Testis (tissue), 3 donors: ENCODE data around the gene CREB3L4. TPM values are rescaled to one million over a fixed set of nuclear protein-coding genes. Genes with fewer than 3 reads are reported as not detected.

Source experiments
- DNase-seq: peaks from one replicate; pipeline ENCODE4 v3.0.0-alpha.2; 2019
- H3K27ac ChIP-seq, 2 donors: fragments of 200-600 bp; sonication (generic); one replicate each; pipeline ENCODE4 v1.5.1; 2019
- H3K27me3 ChIP-seq: fragments of 200-600 bp; sonication (generic); one replicate; pipeline ENCODE4 v1.5.1; 2019
- H3K36me3 ChIP-seq: fragments of 200-600 bp; sonication (generic); one replicate; pipeline ENCODE4 v1.5.1; 2017; ENCODE audit warnings: low read depth; ENCODE audit errors: missing control alignments
- H3K4me1 ChIP-seq: fragments of 200-600 bp; sonication (generic); one replicate; pipeline ENCODE4 v1.5.1; 2019
- H3K4me3 ChIP-seq, 2 donors: fragments of 200-600 bp; sonication (generic); one replicate each; pipeline ENCODE4 v1.5.1; 2017 to 2019
- H3K9me3 ChIP-seq: fragments of 200-600 bp; sonication (generic); one replicate; pipeline ENCODE4 v1.5.1; 2017
- POLR2A ChIP-seq: fragments of 450-650 bp; IDR thresholded peaks from one replicate; pipeline ENCODE4 v1.6.1; 2017; ENCODE audit warnings: antibody characterized with exemption, mild to moderate bottlenecking, moderate library complexity
- WGBS, 2 donors: methylation state at CpG; one replicate each; pipeline ENCODE4 v1.1.5; 2018; 5-methylcytosine and 5-hydroxymethylcytosine counted together
- intact Hi-C: fragments of 100-400 bp; cut with DNase I; formaldehyde crosslinking; loops from one replicate; pipeline ENCODE4 v1.15.1; 2023; ENCODE audit warnings: low total_unique reads
- polyA plus RNA-seq: library from polyadenylated mRNA; stranded (reverse); fragments of 350-450 nt; fragmentation: Illumina TruSeq; extraction: RNeasy Lipid Tissue Mini Kit (QIAGEN cat#74804); gene quantifications from one replicate; pipeline ENCODE4 v1.2.3, GENCODE V29; 2014; ENCODE audit warnings: low read depth, low replicate concordance; ENCODE audit not compliant: insufficient read depth
- total RNA-seq, 2 donors: library from RNA; depleted of rRNA; stranded (reverse); fragments of >200 nt; gene quantifications; one replicate each; pipeline ENCODE4 v1.2.3, GENCODE V29; 2016
- TF ChIP-seq, protein P1 (sequence below), 3 experiments: fragments of 450-650 bp in 2 of 3; fragments of 200-600 bp in 1 of 3; sonication (generic) in 1 of 3; IDR thresholded peaks; one replicate each; pipeline ENCODE4 v1.5.1; 2016 to 2019; ENCODE audit warnings: antibody characterized with exemption in 3 of 3, mild to moderate bottlenecking in 2 of 3, moderate library complexity in 1 of 3

CREB3L4 gene
- total and polyA plus RNA-seq, 3 donors from 2014 or later = 15.6 to 24.6 (median 22.2) TPM

DNA sequence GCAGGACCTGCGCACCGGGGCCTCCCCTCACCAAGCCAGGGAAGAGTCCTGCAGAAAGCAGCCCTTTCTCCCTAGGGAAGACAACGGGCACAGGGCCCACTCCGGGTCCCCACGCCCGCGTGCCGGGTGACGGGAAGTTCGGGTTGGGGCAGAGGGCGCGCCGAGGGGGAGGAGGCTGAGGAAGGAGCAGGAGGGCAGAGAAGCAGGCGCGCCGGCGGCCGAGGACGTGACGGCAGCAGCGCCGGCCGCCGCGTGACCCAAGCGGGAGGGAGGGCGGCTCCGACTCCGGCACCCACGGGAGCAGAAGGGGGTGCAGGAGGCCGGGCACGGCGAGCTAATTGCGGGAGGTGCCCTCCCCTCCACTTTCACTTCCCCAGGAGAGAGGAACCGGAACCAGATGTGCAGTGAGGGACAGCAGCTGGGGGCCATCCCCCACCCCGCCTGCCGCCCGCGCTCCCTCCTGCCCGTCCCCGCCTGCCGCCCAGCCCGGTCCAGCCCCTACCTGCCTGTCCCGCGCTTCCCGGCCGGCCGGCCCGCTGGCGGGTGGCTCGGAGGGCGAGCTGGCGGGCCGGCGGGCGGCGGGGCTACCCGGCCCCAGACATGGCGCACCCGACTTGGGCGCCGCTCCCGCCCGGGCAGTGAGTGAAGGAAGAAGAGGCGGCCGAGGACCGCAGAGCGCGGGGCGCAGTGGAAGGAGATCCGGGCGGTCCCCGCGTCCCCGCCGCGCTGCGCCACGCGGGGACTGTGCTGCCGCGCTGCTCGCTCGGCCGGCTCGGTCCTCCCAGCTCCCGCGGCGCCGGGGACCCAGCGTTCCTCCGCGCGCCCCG, 21.7 kb upstream of the CREB3L4 start:
- no peaks in the 10 kb centered on the region for H3K27me3 ChIP-seq
- 0 to 1% methylated on average over 5 to 93 of the region's 95 CpGs for WGBS, 2 donors
- no peaks in the 10 kb centered on the region for H3K36me3 ChIP-seq
- intact Hi-C loops = loop anchor here (10.0 kb wide), 1 partner anchor 151 kb away; no protein-coding TSS in a partner anchor
- peaks cover 17% of the 10 kb centered on the region for H3K4me1 ChIP-seq
- H3K27ac ChIP-seq = peak overlapping the region; percentile 84 to 98
- peak overlapping the region; percentile 65 to 98 for H3K4me3 ChIP-seq
- peak; percentile 83 for DNase-seq
- TF ChIP-seq, protein P1, sequence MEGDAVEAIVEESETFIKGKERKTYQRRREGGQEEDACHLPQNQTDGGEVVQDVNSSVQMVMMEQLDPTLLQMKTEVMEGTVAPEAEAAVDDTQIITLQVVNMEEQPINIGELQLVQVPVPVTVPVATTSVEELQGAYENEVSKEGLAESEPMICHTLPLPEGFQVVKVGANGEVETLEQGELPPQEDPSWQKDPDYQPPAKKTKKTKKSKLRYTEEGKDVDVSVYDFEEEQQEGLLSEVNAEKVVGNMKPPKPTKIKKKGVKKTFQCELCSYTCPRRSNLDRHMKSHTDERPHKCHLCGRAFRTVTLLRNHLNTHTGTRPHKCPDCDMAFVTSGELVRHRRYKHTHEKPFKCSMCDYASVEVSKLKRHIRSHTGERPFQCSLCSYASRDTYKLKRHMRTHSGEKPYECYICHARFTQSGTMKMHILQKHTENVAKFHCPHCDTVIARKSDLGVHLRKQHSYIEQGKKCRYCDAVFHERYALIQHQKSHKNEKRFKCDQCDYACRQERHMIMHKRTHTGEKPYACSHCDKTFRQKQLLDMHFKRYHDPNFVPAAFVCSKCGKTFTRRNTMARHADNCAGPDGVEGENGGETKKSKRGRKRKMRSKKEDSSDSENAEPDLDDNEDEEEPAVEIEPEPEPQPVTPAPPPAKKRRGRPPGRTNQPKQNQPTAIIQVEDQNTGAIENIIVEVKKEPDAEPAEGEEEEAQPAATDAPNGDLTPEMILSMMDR (IDR thresholded peaks at IDR 0.05) = no peak
- TF ChIP-seq POLR2A = no peak
- no peaks in the 10 kb centered on the region for H3K9me3 ChIP-seq

DNA sequence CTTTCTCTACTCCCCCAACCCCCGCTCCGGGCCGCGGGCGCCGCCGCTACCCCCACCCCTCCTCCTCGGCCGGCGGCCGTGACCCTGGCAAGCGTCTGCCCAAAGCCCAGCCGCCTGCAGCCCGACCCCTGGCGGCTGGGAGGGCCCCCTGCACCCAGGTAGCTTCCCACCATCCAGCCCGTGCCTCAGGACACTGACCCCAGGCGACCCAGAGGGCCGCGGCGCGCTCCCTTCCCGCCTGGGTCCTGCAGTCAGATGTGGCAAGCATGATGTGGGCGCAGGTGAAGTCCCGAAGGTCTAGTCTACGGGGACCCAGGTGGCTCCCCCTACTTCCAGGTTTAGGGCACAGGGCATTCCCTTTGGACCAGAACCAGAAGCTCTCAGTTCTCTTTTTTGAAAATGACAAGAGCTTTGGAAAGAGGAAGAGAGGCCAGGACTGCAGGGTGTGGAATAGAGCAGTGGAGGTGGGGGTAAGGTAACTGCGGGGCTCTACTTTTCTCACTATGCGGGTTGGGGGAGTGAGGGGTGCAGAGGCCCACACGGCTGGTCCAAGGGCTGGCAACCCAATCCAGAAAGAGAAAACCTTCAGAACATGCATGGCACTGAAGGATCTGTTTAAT, 21.0 kb upstream of the CREB3L4 start, which contains the start of gene DENND4B:
DENND4B (minus strand) TSS at position 97 of the 620 bp plus-strand sequence. CDS start 2,344 bp downstream, outside the sequence.
- Histone ChIP-seq H3K4me1 (peaks cover 17% of the 10 kb centered on the region), H3K4me3 (peak within 1 kb of the TSS; percentile 65 to 98), H3K27me3 (no peaks in the 10 kb centered on the region), H3K9me3 (no peaks in the 10 kb centered on the region), H3K36me3 (no peaks in the 10 kb centered on the region), H3K27ac (peak within 1 kb of the TSS; percentile 84 to 98)
- intact Hi-C loops = loop anchor here (10.0 kb wide), 1 partner anchor 152 kb away; no protein-coding TSS in a partner anchor
- WGBS, 2 donors = 8 to 19% methylated on average over 6 to 27 of the region's 28 CpGs
- TF ChIP-seq, protein P1 (IDR thresholded peaks at IDR 0.05) = peak; percentile 89 to 96 (median 89)
- no peak for TF ChIP-seq POLR2A
- DNase-seq = peak; percentile 87

- no peaks in the 10 kb centered on the region for H3K27me3 ChIP-seq
- WGBS, 2 donors = 91 to 93% methylated on average over 11 of the region's 11 CpGs
- H3K27ac ChIP-seq = no peak overlapping the region
- no peak for DNase-seq
- no peaks in the 10 kb centered on the region for H3K36me3 ChIP-seq
- H3K4me1 ChIP-seq = peaks cover 13% of the 10 kb centered on the region
- no peaks in the 10 kb centered on the region for H3K9me3 ChIP-seq
- no peak overlapping the region for H3K4me3 ChIP-seq
- intact Hi-C loops = no loop called here
- TF ChIP-seq POLR2A = no peak
- TF ChIP-seq, protein P1 (IDR thresholded peaks at IDR 0.05) = no peak
These were observed 16.5 kb upstream of the CREB3L4 start for GRCh38 chr1:153951183-153951582.

DNA sequence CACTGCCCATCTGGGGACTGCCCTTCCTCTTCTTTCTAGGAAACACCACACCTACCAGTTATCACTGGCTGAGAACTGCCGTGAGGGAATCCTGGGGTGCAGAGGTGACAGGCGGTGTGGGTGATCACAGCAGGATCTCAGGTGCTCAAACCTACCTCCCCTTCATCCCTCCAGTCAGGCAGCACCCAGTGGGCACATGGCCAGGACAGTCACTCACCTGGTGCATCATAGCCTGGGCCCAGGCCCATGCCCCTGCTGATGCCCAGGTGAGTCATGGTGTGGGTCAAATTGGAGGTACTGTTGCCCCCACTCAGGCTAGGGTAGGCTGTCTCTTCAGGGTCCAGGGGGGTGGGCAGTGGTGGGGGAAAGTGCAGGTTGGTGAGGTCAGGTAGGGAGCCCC, 15.9 kb upstream of the CREB3L4 start:
- H3K27ac ChIP-seq = no peak overlapping the region
- 82 to 92% methylated on average over 2 of the region's 2 CpGs for WGBS, 2 donors
- H3K36me3 ChIP-seq = no peaks in the 10 kb centered on the region
- intact Hi-C loops = no loop called here
- TF ChIP-seq, protein P1 (IDR thresholded peaks at IDR 0.05) = no peak
- TF ChIP-seq POLR2A = no peak
- H3K4me1 ChIP-seq = peaks cover 16% of the 10 kb centered on the region
- no peaks in the 10 kb centered on the region for H3K27me3 ChIP-seq
- DNase-seq = no peak
- H3K4me3 ChIP-seq = no peak overlapping the region
- no peaks in the 10 kb centered on the region for H3K9me3 ChIP-seq
